Limb (tissue), 2 donors: ENCODE measurements around the gene PPA2.

Source experiments
- DNase-seq, 2 donors: peaks; one replicate each; pipeline ENCODE4 v3.0.0-alpha.2; 2016; ENCODE audit errors: extremely low spot score in 2 of 2

PPA2 gene

DNA sequence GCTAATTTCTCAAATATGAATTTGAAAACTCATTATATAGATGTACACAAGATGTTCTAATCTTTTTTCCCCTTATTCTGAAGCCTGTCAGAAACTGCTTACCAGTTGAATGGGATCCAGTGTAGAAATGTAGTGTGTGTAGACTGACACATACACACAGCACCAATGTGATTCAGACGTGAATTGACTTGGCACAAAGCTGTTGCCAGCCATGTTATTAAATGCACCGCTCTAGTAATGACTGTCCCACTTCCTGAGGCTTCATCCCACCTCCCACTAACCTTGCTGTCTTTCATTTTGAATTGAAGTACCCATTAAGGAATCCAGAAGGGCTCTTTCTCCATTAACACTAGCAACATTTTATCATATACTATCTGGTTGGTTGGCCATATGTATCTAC is 146.6 kb downstream of the PPA2 start:
- no peak for DNase-seq
